Ammon's horn (tissue), 1 donor: Measurements from ENCODE around the gene GPR142.
A peak's percentile ranks its signal among the peaks of the same experiment; 100 is the strongest.

Source experiments
- DNase-seq: peaks from one replicate; pipeline ENCODE4 v3.0.0-alpha.2; 2016; ENCODE audit warnings: low spot score

GPR142 gene

GRCh38 chr17:74367206-74367605 is at the start of gene GPR142:
Gene GPR142, plus strand, starts transcription at chr17:74367506. Its CDS starts 2,035 bp downstream, at chr17:74369541.
- DNase-seq, result no peak

- no peak for DNase-seq
Observed at GRCh38 chr17:74318391-74318790, 48.9 kb upstream of the GPR142 start.

GRCh38 chr17:74324521-74324920 is 42.8 kb upstream of the GPR142 start:
- DNase-seq, result no peak

- peak; percentile 44 for DNase-seq
Observed at GRCh38 chr17:74325376-74325742, 41.9 kb upstream of the GPR142 start.

- peak; percentile 69 for DNase-seq
Observed at GRCh38 chr17:74325743-74326379, 41.4 kb upstream of the GPR142 start, which contains the start of gene KIF19. Gene KIF19, plus strand, starts transcription at chr17:74326226. Its CDS starts 124 bp downstream, at chr17:74326350.

DNA sequence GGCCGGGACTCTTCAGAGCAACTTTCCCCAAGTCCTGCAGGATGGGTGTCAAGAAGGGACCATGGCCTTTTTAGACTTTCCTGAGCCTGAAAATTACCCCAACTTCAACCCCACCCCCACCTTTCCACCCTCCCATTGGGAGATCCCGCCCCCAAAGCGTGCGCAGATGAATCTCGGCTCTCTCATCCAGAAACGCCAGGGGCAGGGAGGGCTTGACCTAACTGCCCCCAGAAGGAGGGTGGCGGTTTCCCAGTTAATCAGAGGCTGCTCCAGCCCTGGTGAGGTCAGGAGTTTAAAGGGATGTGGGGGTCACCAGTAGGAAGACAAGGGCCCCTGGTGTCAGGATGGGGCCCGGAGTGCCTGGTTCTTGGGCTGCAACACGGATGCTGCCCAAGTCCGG is 40.8 kb upstream of the GPR142 start:
- no peak for DNase-seq

DNA sequence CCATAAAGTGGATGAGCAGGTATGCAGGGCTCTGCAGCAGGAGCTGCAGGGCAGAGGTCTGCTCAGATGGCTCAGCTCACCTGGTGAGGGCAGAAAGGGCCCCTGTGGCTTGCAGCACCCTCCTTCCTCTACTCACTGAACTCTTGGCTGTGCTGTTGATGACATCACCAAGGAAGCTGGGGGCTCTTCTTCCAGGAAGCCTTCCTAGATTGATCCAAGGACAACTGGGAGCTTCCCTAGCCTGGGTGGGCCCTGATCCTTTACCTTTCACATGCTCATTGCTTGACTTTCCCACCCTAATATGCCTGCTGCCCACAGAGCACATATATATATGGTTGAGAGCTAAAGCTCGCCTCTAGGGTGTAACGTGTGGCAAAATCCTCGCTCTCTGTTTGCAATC is 38.8 kb upstream of the GPR142 start:
- DNase-seq, result no peak

DNA sequence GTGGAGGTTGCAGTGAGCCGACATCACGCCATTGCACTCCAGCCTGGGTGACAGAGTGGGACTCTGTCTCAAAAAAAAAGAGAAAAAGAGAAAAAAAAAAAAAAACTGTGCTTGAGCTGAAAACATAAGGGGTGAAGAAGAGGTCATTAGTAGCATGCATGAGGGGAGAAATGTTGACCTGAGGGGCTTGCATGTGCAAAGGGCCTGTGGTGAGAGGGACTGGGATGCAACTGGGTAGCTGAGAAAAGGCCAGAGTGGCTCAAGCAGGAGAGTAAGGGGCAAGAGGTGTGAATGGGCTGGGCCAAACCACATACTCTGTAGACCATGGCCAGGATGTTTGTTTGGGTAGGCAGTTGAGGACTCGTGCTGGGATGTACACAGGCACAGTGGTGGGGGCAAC is 37.9 kb upstream of the GPR142 start:
- no peak for DNase-seq

GRCh38 chr17:74330446-74330845 is 36.9 kb upstream of the GPR142 start:
- peak; percentile 81 for DNase-seq

GRCh38 chr17:74332017-74332650 is 35.2 kb upstream of the GPR142 start:
- no peak for DNase-seq

GRCh38 chr17:74332763-74333283 is 34.5 kb upstream of the GPR142 start:
- DNase-seq, result no peak

GRCh38 chr17:74334393-74335039 is 32.8 kb upstream of the GPR142 start:
- no peak for DNase-seq

GRCh38 chr17:74335529-74336062 is 31.7 kb upstream of the GPR142 start:
- DNase-seq, result no peak

GRCh38 chr17:74336307-74336706 is 31.0 kb upstream of the GPR142 start:
- DNase-seq, result no peak

- peak; percentile 87 for DNase-seq
Observed at GRCh38 chr17:74337834-74338500, 29.3 kb upstream of the GPR142 start.

DNA sequence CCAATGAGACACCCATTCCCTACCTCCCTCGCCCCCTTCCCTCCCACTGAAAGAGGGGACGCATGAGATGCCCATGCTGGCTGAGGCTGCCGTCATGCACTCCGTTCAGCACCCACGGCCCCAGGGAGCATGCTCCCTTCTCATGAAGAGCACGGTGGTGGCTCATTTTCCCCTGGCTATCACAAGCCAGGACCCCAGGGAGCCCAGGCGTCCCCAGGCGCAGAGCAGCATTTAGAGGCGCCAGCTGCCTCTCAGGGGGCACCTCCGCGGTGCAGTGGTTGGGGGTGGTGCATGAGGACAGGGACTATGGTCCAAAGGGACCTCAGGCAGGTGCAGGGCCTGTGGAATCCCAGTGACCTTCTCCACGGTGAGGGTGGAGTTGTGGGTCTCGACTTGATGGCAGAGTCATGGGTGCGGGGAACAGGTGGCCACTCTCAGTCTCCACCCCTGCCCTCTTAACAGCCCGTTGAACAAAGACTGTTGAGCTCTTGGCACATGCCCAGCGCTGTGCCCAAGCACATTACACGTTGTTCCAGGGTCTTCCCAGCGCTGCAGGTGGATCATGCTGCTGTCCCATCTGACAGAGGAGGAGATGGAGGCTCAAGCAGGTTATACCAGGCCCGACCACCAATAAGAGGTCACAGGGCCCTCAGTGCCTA is 27.6 kb upstream of the GPR142 start:
- no peak for DNase-seq

- peak; percentile 73 for DNase-seq
Observed at GRCh38 chr17:74340470-74341023, 26.8 kb upstream of the GPR142 start.

- DNase-seq, result no peak
Observed at GRCh38 chr17:74342224-74342623, 25.1 kb upstream of the GPR142 start.

- no peak for DNase-seq
Observed at GRCh38 chr17:74343121-74343520, 24.2 kb upstream of the GPR142 start.

DNA sequence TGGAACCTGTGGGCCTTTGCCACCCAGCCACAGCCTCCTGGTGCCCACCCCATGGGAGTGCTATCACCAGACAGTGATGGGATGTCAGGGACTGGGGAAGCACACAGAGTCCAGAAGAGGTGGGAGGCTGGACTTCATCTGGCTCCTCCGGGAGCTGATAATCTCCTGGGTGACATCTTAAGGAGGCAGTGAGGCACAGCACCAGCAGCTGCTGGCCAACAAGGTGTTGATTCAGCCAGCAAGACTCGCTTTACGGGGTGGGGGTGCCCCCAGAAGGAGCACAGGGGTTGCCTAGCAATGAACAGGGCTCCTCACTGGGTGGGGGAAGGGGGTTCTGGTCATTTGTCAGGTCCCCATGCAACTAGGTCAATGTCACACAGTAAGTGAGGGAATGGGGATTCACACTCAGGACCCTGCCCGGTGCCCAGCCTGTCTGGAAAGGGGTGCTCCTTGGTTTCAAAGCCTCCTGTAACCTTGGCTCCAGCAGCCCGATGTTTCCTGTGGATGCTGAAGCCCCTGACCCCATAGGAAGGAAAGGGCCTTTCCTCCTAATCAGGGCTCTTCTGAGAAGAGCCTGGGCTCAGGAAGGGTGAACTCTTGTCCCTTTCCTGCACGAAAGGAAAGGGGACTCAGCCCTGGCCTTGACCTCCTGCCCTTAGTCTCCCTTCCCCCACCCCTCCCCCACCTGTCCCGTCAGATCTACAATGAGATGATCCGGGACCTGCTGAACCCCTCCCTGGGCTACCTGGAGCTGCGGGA is 23.6 kb upstream of the GPR142 start:
- no peak for DNase-seq

GRCh38 chr17:74344658-74345057 is 22.6 kb upstream of the GPR142 start:
- no peak for DNase-seq
